HepG2 (cell line): ENCODE measurements around the gene RRM2. TPM values are rescaled to one million over a fixed set of nuclear protein-coding genes. Genes with fewer than 3 reads are reported as not detected.

ENCODE experiments used
- ATAC-seq: fragments of 200-7000 bp; cut with Tn5 transposase; 3 replicates; pipeline ENCODE4 v1.9.1; 2020; ENCODE audit warnings: mild to moderate bottlenecking, moderate library complexity
- BruUV-seq: library from RNA; stranded (reverse); fragments of 400-500 nt; replicated peaks from 2 replicates; lab custom pipeline; 2021; lab: Mats Ljungman, UMichigan
- CTCF ChIA-PET: fragments of 300-600 bp; formaldehyde crosslinking; extraction: SDS; loops from one replicate; lab custom pipeline; 2021; ENCODE audit warnings: low total read pairs, inconsistent platforms, low intra/inter-chr PET ratio; lab: Yijun Ruan, JAX
- POLR2A ChIA-PET: fragments of 350-600 bp; sonication (Branson Sonifier 250); formaldehyde crosslinking; loops from one replicate; lab custom pipeline; 2020; ENCODE audit warnings: antibody characterized with exemption, inconsistent platforms; lab: Yijun Ruan, JAX
- DNase-seq: peaks from one replicate; pipeline ENCODE4 v3.0.0-alpha.2; 2015; ENCODE audit warnings: low spot score
- FAIRE-seq: peaks from 3 replicates; lab custom pipeline; 2011; peaks lifted over from hg19 to GRCh38; lab: Jason Lieb, UNC
- H2AFZ ChIP-seq: one replicate; pipeline ENCODE4 v1.6.1; 2011; ENCODE audit warnings: low read length, inconsistent platforms
- H3K27ac ChIP-seq: fragments of 300-600 bp; 3 replicates; pipeline ENCODE4 v1.8.0; 2011; ENCODE audit warnings: mixed run types, mild to moderate bottlenecking, mixed read lengths, low read length, inconsistent platforms; ENCODE audit not compliant: insufficient read depth; ENCODE audit errors: extremely low read length
- H3K27me3 ChIP-seq, 2 experiments: fragments of 200-600 bp in 1 of 2; 2 replicates in 1 of 2; 3 replicates in 1 of 2; pipeline versions ENCODE4 v1.6.0 to v1.8.0; 2011; ENCODE audit warnings: low read length in 2 of 2, mild to moderate bottlenecking in 2 of 2, moderate library complexity in 2 of 2, inconsistent platforms in 1 of 2; ENCODE audit not compliant: insufficient read depth in 2 of 2, control insufficient read depth in 1 of 2
- H3K36me3 ChIP-seq, 2 experiments: fragments of 200-600 bp in 1 of 2; replicated peaks in 1 of 2; 2 replicates in 1 of 2; 3 replicates in 1 of 2; pipeline versions ENCODE4 v1.5.1 to v1.8.0; 2011; ENCODE audit warnings: low read length in 2 of 2, inconsistent platforms in 1 of 2; ENCODE audit not compliant: insufficient read depth in 2 of 2, control insufficient read depth in 1 of 2
- H3K4me1 ChIP-seq: 2 replicates; pipeline ENCODE4 v1.5.1; 2012; ENCODE audit warnings: low read length, inconsistent platforms; ENCODE audit not compliant: insufficient read depth
- H3K4me2 ChIP-seq: 2 replicates; pipeline ENCODE4 v1.6.0; 2011; ENCODE audit warnings: low read depth, low read length, inconsistent platforms
- H3K4me3 ChIP-seq, 3 experiments: fragments of 200-600 bp in 1 of 3; sonication (generic), shearing (Covaris generic) in 1 of 3; replicated peaks in 1 of 3; 2 replicates each; pipeline ENCODE4 v1.5.1; 2011 to 2016; ENCODE audit warnings: low read length in 3 of 3, inconsistent platforms in 2 of 3, low read depth in 2 of 3, mild to moderate bottlenecking in 2 of 3, control low read depth in 1 of 3, mixed read lengths in 1 of 3; ENCODE audit not compliant: insufficient read depth in 1 of 3
- H3K79me2 ChIP-seq: one replicate; pipeline ENCODE4 v1.6.1; 2011; ENCODE audit warnings: low read length, inconsistent platforms; ENCODE audit not compliant: insufficient read depth
- H3K9ac ChIP-seq: 2 replicates; pipeline ENCODE4 v1.6.0; 2011; ENCODE audit warnings: mild to moderate bottlenecking, low read depth, low read length, inconsistent platforms; ENCODE audit not compliant: insufficient read depth
- H3K9me3 ChIP-seq: 2 replicates; pipeline ENCODE4 v1.5.1; 2012; ENCODE audit warnings: mild to moderate bottlenecking, low read length
- H4K20me1 ChIP-seq: 2 replicates; pipeline ENCODE4 v1.6.0; 2011; ENCODE audit warnings: inconsistent platforms, mild to moderate bottlenecking, low read length, moderate library complexity; ENCODE audit not compliant: insufficient read depth
- CHCHD3 ChIP-seq: sonication (generic); formaldehyde crosslinking; IDR thresholded peaks from 2 replicates; pipeline ENCODE4 v1.8.0; 2022; ENCODE audit warnings: mild to moderate bottlenecking, missing genetic modification reagents, moderate library complexity
- KAT7 ChIP-seq: IDR thresholded peaks from 2 replicates; pipeline ENCODE4 v1.6.1; 2018; ENCODE audit warnings: borderline replicate concordance, missing compliant biosample characterization
- KDM5A ChIP-seq: fragments of 200-600 bp; sonication (generic); IDR thresholded peaks from 2 replicates; pipeline ENCODE4 v1.7.0; 2018; ENCODE audit warnings: antibody characterized with exemption, mild to moderate bottlenecking, low read length, borderline replicate concordance
- MTF1 ChIP-seq: sonication (generic); formaldehyde crosslinking; IDR thresholded peaks from 2 replicates; pipeline ENCODE4 v1.5.0; 2020; ENCODE audit warnings: missing genetic modification reagents
- PHF21A ChIP-seq: sonication (generic); formaldehyde crosslinking; IDR thresholded peaks from 2 replicates; pipeline ENCODE4 v1.5.0; 2020; ENCODE audit warnings: mild to moderate bottlenecking, missing genetic modification reagents
- SALL1 ChIP-seq: sonication (generic); formaldehyde crosslinking; IDR thresholded peaks from 2 replicates; pipeline ENCODE4 v1.8.0; 2022; ENCODE audit warnings: mild to moderate bottlenecking, missing genetic modification reagents
- SOX5 ChIP-seq: IDR thresholded peaks from 2 replicates; pipeline ENCODE4 v1.6.1; 2016; ENCODE audit warnings: borderline replicate concordance
- SP4 ChIP-seq: sonication (generic); formaldehyde crosslinking; IDR thresholded peaks from 2 replicates; pipeline ENCODE4 v1.8.1; 2023; ENCODE audit warnings: mild to moderate bottlenecking, missing genetic modification reagents
- ZNF781 ChIP-seq: sonication (generic); formaldehyde crosslinking; IDR thresholded peaks from 2 replicates; pipeline ENCODE4 v1.5.1; 2020; ENCODE audit warnings: borderline replicate concordance, mild to moderate bottlenecking, missing genetic modification reagents; ENCODE audit errors: not compliant biosample characterization
- ZNF850 ChIP-seq: sonication (generic); formaldehyde crosslinking; conservative IDR thresholded peaks from 2 replicates; pipeline ENCODE4 v1.9.0; 2021; ENCODE audit warnings: mild to moderate bottlenecking, missing genetic modification reagents
- WGBS: methylation state at CpG from one replicate; pipeline ENCODE4 v1.1.6; 2017; ENCODE audit warnings: low lambda C conversion rate; 5-methylcytosine and 5-hydroxymethylcytosine counted together
- in situ Hi-C: cut with HindIII; loops from 2 replicates; pipeline ENCODE4 v1.10.0; 2017; ENCODE audit warnings: low pct_unique_long_range_greater_than_20kb; ENCODE audit not compliant: extremely low pct_ligation_motif_present
- intact Hi-C: fragments of 100-400 bp; cut with micrococcal nuclease; formaldehyde crosslinking; loops from one replicate; pipeline ENCODE4 v1.10.0; 2022; ENCODE audit not compliant: unreplicated experiment
- polyA plus RNA-seq, 8 experiments: library from polyadenylated mRNA; depleted of rRNA in 3 of 8; stranded (reverse) in 7 of 8; unstranded in 1 of 8; fragments of >200 nt; fragmentation: Illumina TruSeq in 4 of 8; extraction: Trizol in 4 of 8; gene quantifications; 2 replicates each; pipeline versions ENCODE4 v1.2.1 to v1.2.3, GENCODE V29; 2011 to 2016; ENCODE audit warnings: low read depth in 4 of 8, missing spikeins in 1 of 8, mixed read lengths in 1 of 8; ENCODE audit not compliant: insufficient read depth in 1 of 8
- total RNA-seq, 5 experiments: library from RNA; depleted of rRNA; stranded (reverse); fragments of >200 nt; fragmentation: Illumina TruSeq; extraction: Trizol; gene quantifications; 2 replicates each; pipeline ENCODE4 v1.2.3, GENCODE V29; 2016; ENCODE audit warnings: low read depth in 1 of 5
- TF ChIP-seq, protein P1 (sequence below): sonication (generic); formaldehyde crosslinking; IDR thresholded peaks from 2 replicates; pipeline ENCODE4 v1.5.0; 2020; ENCODE audit warnings: mild to moderate bottlenecking, missing genetic modification reagents
- TF ChIP-seq, protein P2 (sequence below): sonication (generic); formaldehyde crosslinking; conservative IDR thresholded peaks from 2 replicates; pipeline ENCODE4 v1.4.0; 2020; ENCODE audit warnings: missing genetic modification reagents
- TF ChIP-seq, protein P3 (sequence below): sonication (generic); formaldehyde crosslinking; IDR thresholded peaks from 2 replicates; pipeline ENCODE4 v1.4.0; 2020; ENCODE audit warnings: mild to moderate bottlenecking, missing genetic modification reagents

Gene RRM2
- total and polyA plus RNA-seq, 2 of the 13 experiments (the other 11 are each of a cell fraction or from before 2014, with no cell fraction given), result 31.3 to 150 TPM

DNA sequence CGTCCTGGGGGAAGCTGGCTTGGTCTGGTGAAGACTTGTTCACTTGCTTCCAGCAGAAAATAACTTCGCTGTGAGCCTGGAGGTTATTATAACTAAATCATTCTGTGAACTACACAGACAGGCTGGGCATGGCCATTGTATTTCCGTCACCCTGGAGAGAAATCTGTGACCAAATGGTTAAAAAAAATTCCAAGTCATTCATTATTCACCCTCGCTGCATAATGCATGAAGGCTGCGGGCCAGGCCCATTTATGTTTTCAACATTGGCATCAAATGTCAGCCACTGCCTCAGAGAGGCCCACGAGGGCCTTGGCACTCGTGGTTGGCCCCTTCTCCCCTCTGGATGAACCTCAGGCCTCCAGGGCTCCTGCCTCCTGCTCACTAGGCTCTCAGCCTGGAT lies 57.7 kb downstream of the RRM2 start:
- peaks cover 2 to 9% of the 10 kb centered on the region in 2 experiments; a peak in 1 of 5 replicates for H3K36me3 ChIP-seq
- no peaks in the 10 kb centered on the region for H3K9me3 ChIP-seq
- ChIA-PET CTCF (no interaction called here), POLR2A (no interaction called here)
- no peaks in the 10 kb centered on the region for H3K79me2 ChIP-seq
- no peaks in the 10 kb centered on the region for H4K20me1 ChIP-seq
- no peak overlapping the region for H3K27ac ChIP-seq
- H3K4me3 ChIP-seq, result no peak overlapping the region
- H3K4me1 ChIP-seq, result no peaks in the 10 kb centered on the region
- no peak overlapping the region for H3K4me2 ChIP-seq
- FAIRE-seq (no peak), ATAC-seq (no peak), DNase-seq (no peak)
- BruUV-seq, result no TSS peak
- no peaks in the 10 kb centered on the region for H3K27me3 ChIP-seq
- intact Hi-C loops, result no loop called here
- H3K9ac ChIP-seq, result no peak overlapping the region
- H2AFZ ChIP-seq, result no peak overlapping the region
- WGBS, result 95% methylated on average over 7 of the region's 7 CpGs
- in situ Hi-C loops, result no loop called here
- TF ChIP-seq, protein P1, sequence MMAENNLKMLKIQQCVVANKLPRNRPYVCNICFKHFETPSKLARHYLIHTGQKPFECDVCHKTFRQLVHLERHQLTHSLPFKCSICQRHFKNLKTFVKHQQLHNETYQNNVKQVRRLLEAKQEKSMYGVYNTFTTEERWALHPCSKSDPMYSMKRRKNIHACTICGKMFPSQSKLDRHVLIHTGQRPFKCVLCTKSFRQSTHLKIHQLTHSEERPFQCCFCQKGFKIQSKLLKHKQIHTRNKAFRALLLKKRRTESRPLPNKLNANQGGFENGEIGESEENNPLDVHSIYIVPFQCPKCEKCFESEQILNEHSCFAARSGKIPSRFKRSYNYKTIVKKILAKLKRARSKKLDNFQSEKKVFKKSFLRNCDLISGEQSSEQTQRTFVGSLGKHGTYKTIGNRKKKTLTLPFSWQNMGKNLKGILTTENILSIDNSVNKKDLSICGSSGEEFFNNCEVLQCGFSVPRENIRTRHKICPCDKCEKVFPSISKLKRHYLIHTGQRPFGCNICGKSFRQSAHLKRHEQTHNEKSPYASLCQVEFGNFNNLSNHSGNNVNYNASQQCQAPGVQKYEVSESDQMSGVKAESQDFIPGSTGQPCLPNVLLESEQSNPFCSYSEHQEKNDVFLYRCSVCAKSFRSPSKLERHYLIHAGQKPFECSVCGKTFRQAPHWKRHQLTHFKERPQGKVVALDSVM (CRISPR knock-in tag), result no peak
- TF ChIP-seq KDM5A (no peak), KAT7 (no peak), SALL1 (CRISPR knock-in tag) (no peak), ZNF781 (CRISPR knock-in tag) (no peak), SP4 (CRISPR knock-in tag) (no peak), SOX5 (CRISPR knock-in tag) (no peak), ZNF850 (CRISPR knock-in tag) (no peak), MTF1 (no peak), CHCHD3 (no peak), PHF21A (CRISPR knock-in tag) (no peak)
- TF ChIP-seq, protein P2, sequence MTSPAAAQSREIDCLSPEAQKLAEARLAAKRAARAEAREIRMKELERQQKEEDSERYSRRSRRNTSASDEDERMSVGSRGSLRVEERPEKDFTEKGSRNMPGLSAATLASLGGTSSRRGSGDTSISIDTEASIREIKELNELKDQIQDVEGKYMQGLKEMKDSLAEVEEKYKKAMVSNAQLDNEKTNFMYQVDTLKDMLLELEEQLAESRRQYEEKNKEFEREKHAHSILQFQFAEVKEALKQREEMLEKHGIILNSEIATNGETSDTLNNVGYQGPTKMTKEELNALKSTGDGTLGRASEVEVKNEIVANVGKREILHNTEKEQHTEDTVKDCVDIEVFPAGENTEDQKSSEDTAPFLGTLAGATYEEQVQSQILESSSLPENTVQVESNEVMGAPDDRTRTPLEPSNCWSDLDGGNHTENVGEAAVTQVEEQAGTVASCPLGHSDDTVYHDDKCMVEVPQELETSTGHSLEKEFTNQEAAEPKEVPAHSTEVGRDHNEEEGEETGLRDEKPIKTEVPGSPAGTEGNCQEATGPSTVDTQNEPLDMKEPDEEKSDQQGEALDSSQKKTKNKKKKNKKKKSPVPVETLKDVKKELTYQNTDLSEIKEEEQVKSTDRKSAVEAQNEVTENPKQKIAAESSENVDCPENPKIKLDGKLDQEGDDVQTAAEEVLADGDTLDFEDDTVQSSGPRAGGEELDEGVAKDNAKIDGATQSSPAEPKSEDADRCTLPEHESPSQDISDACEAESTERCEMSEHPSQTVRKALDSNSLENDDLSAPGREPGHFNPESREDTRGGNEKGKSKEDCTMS (CRISPR knock-in tag), result no peak
- TF ChIP-seq, protein P3, sequence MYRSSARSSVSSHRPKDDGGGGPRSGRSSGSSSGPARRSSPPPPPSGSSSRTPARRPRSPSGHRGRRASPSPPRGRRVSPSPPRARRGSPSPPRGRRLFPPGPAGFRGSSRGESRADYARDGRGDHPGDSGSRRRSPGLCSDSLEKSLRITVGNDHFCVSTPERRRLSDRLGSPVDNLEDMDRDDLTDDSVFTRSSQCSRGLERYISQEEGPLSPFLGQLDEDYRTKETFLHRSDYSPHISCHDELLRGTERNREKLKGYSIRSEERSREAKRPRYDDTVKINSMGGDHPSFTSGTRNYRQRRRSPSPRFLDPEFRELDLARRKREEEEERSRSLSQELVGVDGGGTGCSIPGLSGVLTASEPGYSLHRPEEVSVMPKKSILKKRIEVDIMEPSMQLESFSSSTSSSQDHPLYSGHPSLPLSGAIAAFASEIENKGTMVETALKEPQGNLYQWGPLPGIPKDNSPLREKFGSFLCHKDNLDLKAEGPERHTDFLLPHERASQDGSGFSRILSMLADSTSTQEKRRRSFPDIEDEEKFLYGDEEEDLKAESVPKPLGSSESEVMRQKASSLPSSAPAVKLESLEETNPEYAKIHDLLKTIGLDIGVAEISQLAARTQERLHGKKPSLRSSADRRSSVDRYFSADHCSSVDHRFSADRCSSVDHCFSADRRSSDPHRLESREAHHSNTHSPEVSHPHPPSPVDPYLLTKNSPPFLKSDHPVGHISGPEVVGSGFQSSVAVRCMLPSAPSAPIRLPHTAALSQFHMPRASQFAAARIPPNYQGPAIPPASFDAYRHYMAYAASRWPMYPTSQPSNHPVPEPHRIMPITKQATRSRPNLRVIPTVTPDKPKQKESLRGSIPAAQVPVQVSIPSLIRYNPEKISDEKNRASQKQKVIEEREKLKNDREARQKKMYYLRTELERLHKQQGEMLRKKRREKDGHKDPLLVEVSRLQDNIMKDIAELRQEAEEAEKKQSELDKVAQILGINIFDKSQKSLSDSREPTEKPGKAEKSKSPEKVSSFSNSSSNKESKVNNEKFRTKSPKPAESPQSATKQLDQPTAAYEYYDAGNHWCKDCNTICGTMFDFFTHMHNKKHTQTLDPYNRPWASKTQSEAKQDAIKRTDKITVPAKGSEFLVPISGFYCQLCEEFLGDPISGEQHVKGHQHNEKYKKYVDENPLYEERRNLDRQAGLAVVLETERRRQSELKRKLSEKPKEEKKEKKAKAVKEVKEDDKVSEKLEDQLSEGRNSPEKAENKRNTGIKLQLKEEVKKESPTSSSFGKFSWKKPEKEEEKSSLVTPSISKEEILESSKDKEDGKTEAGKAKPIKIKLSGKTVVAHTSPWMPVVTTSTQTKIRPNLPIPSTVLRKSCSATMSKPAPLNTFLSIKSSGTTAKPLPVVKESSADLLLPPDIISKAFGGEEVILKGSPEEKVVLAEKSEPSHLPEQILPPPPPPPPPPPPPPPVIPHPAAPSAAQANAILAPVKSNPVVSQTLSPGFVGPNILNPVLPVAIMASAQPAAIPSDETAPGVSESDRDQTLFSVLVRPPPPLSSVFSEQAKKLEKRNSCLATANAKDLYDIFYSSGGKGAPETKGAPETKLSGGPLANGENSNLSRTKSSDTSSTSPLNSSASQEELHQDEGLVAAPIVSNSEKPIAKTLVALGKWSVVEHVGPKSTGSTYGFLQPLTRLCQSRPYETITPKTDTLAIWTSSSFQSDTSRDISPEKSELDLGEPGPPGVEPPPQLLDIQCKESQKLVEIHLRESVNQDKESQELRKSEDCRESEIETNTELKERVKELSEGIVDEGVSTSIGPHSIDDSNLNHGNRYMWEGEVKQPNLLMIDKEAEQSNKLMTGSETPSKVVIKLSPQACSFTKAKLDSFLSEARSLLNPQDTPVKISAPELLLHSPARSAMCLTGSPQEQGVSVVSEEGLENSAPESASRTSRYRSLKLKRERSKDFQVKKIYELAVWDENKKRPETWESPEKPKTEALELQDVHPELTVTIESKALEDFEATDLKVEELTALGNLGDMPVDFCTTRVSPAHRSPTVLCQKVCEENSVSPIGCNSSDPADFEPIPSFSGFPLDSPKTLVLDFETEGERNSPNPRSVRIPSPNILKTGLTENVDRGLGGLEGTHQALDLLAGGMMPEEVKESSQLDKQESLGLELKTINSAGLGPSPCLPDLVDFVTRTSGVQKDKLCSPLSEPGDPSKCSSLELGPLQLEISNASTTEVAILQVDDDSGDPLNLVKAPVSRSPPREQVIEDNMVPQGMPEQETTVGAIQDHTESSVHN, result no peak
